HG02938 (cell line): ENCODE measurements around the gene ACAP1.

ENCODE experiments used
- ATAC-seq: cut with Tn5 transposase; IDR thresholded peaks from one replicate; pipeline ENCODE4 v1.9.1; 2021; ENCODE audit warnings: mild to moderate bottlenecking, moderate library complexity; ENCODE audit not compliant: unreplicated experiment

ACAP1 gene

GRCh38 chr17:7383742-7384488, 47.6 kb downstream of the ACAP1 start:
- ATAC-seq = no peak

GRCh38 chr17:7384489-7385081, 48.3 kb downstream of the ACAP1 start:
- ATAC-seq = no peak

- ATAC-seq = no peak
Observed at GRCh38 chr17:7388856-7389255, 52.5 kb downstream of the ACAP1 start.

- ATAC-seq = no peak
Observed at GRCh38 chr17:7389924-7390910, 53.9 kb downstream of the ACAP1 start.

- ATAC-seq = no peak
Observed at GRCh38 chr17:7391307-7391706, 55.0 kb downstream of the ACAP1 start.

GRCh38 chr17:7392696-7393612, 56.6 kb downstream of the ACAP1 start:
- no peak for ATAC-seq

- peak; percentile 34 for ATAC-seq
Observed at GRCh38 chr17:7393613-7394451, 57.5 kb downstream of the ACAP1 start.

- ATAC-seq = peak; percentile 63
Observed at GRCh38 chr17:7394452-7395191, 58.3 kb downstream of the ACAP1 start, which contains the start of gene PLSCR3. Gene PLSCR3 (minus strand): TSS chr17:7394525. CDS start chr17:7394110, 415 bp downstream.

- ATAC-seq = no peak
Observed at GRCh38 chr17:7396147-7396546, 59.8 kb downstream of the ACAP1 start.

- ATAC-seq = no peak
Observed at GRCh38 chr17:7398612-7399011, 62.3 kb downstream of the ACAP1 start.
